Measurements from ENCODE around the gene FOSB.

FOSB gene

GRCh38 chr19:45489216-45489855, 21.5 kb downstream of the FOSB start:
- no peak for DNase-seq (ENCODE audit: low read depth in 1 of 2, low spot score in 1 of 2)
- in situ Hi-C loops (cut with HindIII; ENCODE audit: low pct_unique_long_range_greater_than_20kb, low sequenced_read_pairs): no loop called here
- no peak for TF ChIP-seq JUND (IDR thresholded peaks at IDR 0.05; ENCODE audit: low read depth)

DNA sequence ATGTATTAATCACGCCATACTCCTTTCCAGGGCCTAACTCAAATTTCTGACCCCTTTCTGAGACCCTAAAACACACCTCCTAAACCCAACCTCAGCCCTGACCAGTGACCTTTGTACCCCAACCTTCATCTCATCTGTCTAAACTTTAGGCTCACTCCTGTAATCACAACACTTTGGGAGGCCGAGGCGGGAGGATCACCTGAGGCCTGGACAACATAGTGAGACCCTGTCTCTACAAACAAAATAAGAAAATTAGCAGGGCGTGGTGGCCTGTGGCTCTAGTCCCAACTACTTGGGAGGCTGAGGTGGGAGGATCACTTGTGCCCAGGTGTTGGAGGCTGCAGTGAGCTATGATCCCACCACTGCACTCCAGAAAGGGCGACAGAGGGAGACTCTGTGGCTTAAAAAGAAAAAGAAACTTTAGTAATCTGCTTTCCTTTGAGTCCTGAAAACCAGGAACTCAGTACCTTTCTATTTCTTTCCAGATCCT, 24.4 kb downstream of the FOSB start:
- in situ Hi-C loops (cut with HindIII; ENCODE audit: low pct_unique_long_range_greater_than_20kb, low sequenced_read_pairs): no loop called here
- TF ChIP-seq JUND (IDR thresholded peaks at IDR 0.05; ENCODE audit: low read depth): no peak
- DNase-seq (ENCODE audit: low read depth in 1 of 2, low spot score in 1 of 2): no peak

GRCh38 chr19:45492627-45493470, 25.1 kb downstream of the FOSB start:
- in situ Hi-C loops (cut with HindIII; ENCODE audit: low pct_unique_long_range_greater_than_20kb, low sequenced_read_pairs): no loop called here
- DNase-seq (ENCODE audit: low read depth in 1 of 2, low spot score in 1 of 2): peak; percentile 92
- no peak for TF ChIP-seq JUND (IDR thresholded peaks at IDR 0.05; ENCODE audit: low read depth)

GRCh38 chr19:45494261-45494916, 26.6 kb downstream of the FOSB start:
- in situ Hi-C loops (cut with HindIII; ENCODE audit: low pct_unique_long_range_greater_than_20kb, low sequenced_read_pairs): no loop called here
- TF ChIP-seq JUND (IDR thresholded peaks at IDR 0.05; ENCODE audit: low read depth): no peak
- DNase-seq (ENCODE audit: low read depth in 1 of 2, low spot score in 1 of 2): no peak

DNA sequence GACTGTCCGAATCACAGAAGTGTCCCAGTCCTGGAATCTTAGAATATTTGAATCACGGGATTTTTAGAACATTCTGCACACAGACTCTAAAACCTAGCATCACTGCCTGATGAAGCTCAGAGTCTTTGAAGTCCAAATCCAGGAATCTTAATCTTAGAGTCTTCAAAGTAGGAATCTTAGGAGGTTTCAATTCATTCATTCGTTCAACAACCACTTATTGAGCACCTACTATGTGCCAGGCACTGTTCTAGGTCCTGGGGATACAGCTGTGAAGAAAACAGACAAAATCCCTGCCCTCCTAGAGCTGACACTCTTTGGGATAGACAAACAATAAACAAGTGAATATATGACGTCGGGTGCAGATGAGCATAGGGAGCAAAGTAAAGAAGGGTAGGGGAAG, 27.4 kb downstream of the FOSB start:
- in situ Hi-C loops (cut with HindIII; ENCODE audit: low pct_unique_long_range_greater_than_20kb, low sequenced_read_pairs): no loop called here
- no peak for TF ChIP-seq JUND (IDR thresholded peaks at IDR 0.05; ENCODE audit: low read depth)
- DNase-seq (ENCODE audit: low read depth in 1 of 2, low spot score in 1 of 2): no peak

- in situ Hi-C loops (cut with HindIII; ENCODE audit: low pct_unique_long_range_greater_than_20kb, low sequenced_read_pairs): no loop called here
Measured at GRCh38 chr19:45496349-45496953, 28.7 kb downstream of the FOSB start.

DNA sequence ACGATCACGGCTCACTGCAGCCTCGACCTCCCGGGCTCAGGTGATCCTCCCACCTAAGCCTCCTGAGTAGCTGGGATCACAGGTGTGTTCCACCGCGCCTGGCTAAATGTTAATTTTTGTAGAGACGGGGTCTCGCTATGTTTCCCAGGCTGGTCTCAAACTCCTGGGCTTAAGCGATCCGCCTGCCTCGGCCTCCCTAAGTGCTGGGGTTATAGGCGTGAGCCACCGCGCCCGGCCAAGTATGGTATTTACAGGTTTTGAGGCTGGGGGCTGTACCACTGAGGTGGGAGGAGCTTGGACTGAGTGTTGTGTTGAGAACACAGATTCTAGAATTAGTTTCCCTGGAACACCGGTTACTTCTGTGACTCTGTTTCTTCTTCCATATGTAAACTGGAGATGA, 30.0 kb downstream of the FOSB start:
- no peak for TF ChIP-seq JUND (IDR thresholded peaks at IDR 0.05; ENCODE audit: low read depth)
- DNase-seq (ENCODE audit: low read depth in 1 of 2, low spot score in 1 of 2): no peak
- in situ Hi-C loops (cut with HindIII; ENCODE audit: low pct_unique_long_range_greater_than_20kb, low sequenced_read_pairs): no loop called here

More at GRCh38 chr19:45496349-45496953, 28.7 kb downstream of the FOSB start:
- no peak for TF ChIP-seq JUND (IDR thresholded peaks at IDR 0.05; ENCODE audit: low read depth)
- DNase-seq (ENCODE audit: low read depth in 1 of 2, low spot score in 1 of 2): peak in 1 of 2 experiments; percentile 50

GRCh38 chr19:45498411-45499195, 30.8 kb downstream of the FOSB start, which contains the start of gene PPM1N:
Gene PPM1N, plus strand, starts transcription at chr19:45498443. Its CDS starts 30 bp downstream, at chr19:45498473.
- no peak for TF ChIP-seq JUND (IDR thresholded peaks at IDR 0.05; ENCODE audit: low read depth)
- DNase-seq (ENCODE audit: low read depth in 1 of 2, low spot score in 1 of 2): no peak
- in situ Hi-C loops (cut with HindIII; ENCODE audit: low pct_unique_long_range_greater_than_20kb, low sequenced_read_pairs): no loop called here

DNA sequence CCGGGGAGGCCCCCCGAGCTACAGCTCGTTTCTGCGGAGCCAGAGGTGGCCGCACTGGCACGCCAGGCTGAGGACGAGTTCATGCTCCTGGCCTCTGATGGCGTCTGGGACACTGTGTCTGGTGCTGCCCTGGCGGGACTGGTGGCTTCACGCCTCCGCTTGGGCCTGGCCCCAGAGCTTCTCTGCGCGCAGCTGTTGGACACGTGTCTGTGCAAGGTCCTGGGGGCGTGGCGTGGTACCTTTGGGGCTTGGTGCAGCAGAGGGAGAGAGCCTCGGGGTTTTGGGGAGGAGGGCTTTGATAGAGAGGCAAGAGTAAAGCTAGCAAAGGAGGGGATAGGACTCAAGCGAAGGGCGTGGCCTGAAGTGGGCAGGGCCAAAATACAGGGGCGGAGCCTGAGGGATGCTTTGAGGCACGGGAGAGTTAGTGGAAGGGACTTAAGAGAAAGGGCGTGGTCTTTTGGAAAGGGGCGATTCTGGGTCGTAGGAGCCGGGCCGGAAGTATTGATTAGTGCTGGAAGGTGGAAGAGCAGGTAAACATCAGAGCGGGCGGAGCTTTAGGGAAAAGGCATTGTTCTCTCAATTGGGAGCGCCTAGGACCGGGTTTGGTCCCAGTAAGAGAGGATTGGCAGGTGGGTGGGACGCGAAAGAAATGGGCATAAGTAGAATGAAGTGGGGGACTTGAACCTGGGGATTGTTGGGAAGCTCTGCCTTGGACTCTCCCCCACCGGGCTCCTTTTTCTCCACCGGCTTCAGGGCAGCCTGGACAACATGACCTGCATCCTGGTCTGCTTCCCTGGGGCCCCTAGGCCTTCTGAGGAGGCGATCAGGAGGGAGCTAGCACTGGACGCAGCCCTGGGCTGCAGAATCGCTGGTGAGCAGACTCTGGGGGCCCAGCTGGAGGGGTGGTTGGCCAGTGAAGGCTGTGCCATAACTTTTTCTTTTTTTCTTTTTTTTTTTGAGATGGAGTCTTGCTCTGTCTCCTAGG, 31.7 kb downstream of the FOSB start:
- in situ Hi-C loops (cut with HindIII; ENCODE audit: low pct_unique_long_range_greater_than_20kb, low sequenced_read_pairs): no loop called here
- DNase-seq (ENCODE audit: low read depth in 1 of 2, low spot score in 1 of 2): peak in 1 of 2 experiments; percentile 70
- no peak for TF ChIP-seq JUND (IDR thresholded peaks at IDR 0.05; ENCODE audit: low read depth)

GRCh38 chr19:45500918-45501729, 33.3 kb downstream of the FOSB start:
- no peak for TF ChIP-seq JUND (IDR thresholded peaks at IDR 0.05; ENCODE audit: low read depth)
- in situ Hi-C loops (cut with HindIII; ENCODE audit: low pct_unique_long_range_greater_than_20kb, low sequenced_read_pairs): no loop called here
- DNase-seq (ENCODE audit: low read depth in 1 of 2, low spot score in 1 of 2): no peak
